A549 (cell line): Measurements from ENCODE around the gene GRK2.

Experiments
- BCL3 ChIP-seq: fragments of >200 bp; sonication (Bioruptor Twin); formaldehyde crosslinking; IDR thresholded peaks from 3 replicates; pipeline ENCODE4 v1.6.1; 2016
- CHD2 ChIP-seq: fragments of 150-350 bp; IDR thresholded peaks from 2 replicates; pipeline ENCODE4 v1.6.1; 2014; ENCODE audit warnings: low read length; ENCODE audit not compliant: partially characterized antibody
- CTCF ChIP-seq: fragments of >200 bp; sonication (Bioruptor Twin); formaldehyde crosslinking; IDR thresholded peaks from 3 replicates; pipeline ENCODE4 v1.5.1; 2016
- E2F6 ChIP-seq: IDR thresholded peaks from 2 replicates; pipeline ENCODE4 v1.6.1; 2012; ENCODE audit warnings: low read depth, borderline replicate concordance
- EHMT2 ChIP-seq: fragments of 200-600 bp; sonication (generic); IDR thresholded peaks from 2 replicates; pipeline ENCODE4 v1.6.1; 2016; ENCODE audit warnings: antibody characterized with exemption, low read depth, mild to moderate bottlenecking, moderate library complexity
- HMGXB4 ChIP-seq: fragments of 250-450 bp; sonication (Bioruptor Pico); IDR thresholded peaks from 2 replicates; pipeline ENCODE4 v1.5.0; 2021; ENCODE audit warnings: mild to moderate bottlenecking, moderate library complexity, borderline replicate concordance
- NFE2L2 ChIP-seq: fragments of 150-350 bp; conservative IDR thresholded peaks from 2 replicates; pipeline ENCODE4 v1.6.1; 2014; ENCODE audit warnings: low read length
- PBX3 ChIP-seq: IDR thresholded peaks from 2 replicates; pipeline ENCODE4 v1.6.1; 2012
- POLR2A ChIP-seq: IDR thresholded peaks from 2 replicates; pipeline ENCODE4 v1.6.1; 2012; ENCODE audit warnings: mild to moderate bottlenecking, low read length
- RAD21 ChIP-seq, 2 experiments: fragments of >200 bp in 1 of 2; sonication (Bioruptor Twin) in 1 of 2; formaldehyde crosslinking in 1 of 2; IDR thresholded peaks in 1 of 2; conservative IDR thresholded peaks in 1 of 2; 2 replicates in 1 of 2; 3 replicates in 1 of 2; pipeline ENCODE4 v1.6.1; 2012 to 2018; ENCODE audit warnings: inconsistent platforms in 1 of 2
- RARB ChIP-seq: fragments of 250-450 bp; sonication (Bioruptor Pico); IDR thresholded peaks from 2 replicates; pipeline ENCODE4 v1.8.0; 2021; ENCODE audit warnings: mild to moderate bottlenecking, moderate library complexity
- REST ChIP-seq: fragments of 200-600 bp; sonication (generic); IDR thresholded peaks from 2 replicates; pipeline ENCODE4 v1.6.1; 2016; ENCODE audit warnings: antibody characterized with exemption, mild to moderate bottlenecking, moderate library complexity
- SMC3 ChIP-seq: fragments of >200 bp; sonication (Bioruptor Twin); formaldehyde crosslinking; IDR thresholded peaks from 3 replicates; pipeline ENCODE4 v1.6.1; 2018; ENCODE audit warnings: inconsistent platforms
- TP53 ChIP-seq: fragments of 250-450 bp; sonication (Bioruptor Pico); IDR thresholded peaks from 2 replicates; pipeline ENCODE4 v1.5.0; 2021; ENCODE audit warnings: mild to moderate bottlenecking, moderate library complexity

GRCh38 chr11:67293090-67293489 lies 26.8 kb downstream of the GRK2 start:
- TF ChIP-seq RAD21 (conservative IDR thresholded peaks at IDR 0.05 in 1 of 2, IDR thresholded peaks at IDR 0.05 in 1 of 2), result no peak
- TF ChIP-seq CTCF, result no peak
- no peak for TF ChIP-seq REST
- TF ChIP-seq CHD2, result no peak
- no peak for TF ChIP-seq SMC3
- TF ChIP-seq POLR2A, result no peak
- TF ChIP-seq PBX3, result no peak
- no peak for TF ChIP-seq RARB (CRISPR knock-in tag)
- TF ChIP-seq NFE2L2, result no peak
- no peak for TF ChIP-seq HMGXB4 (CRISPR knock-in tag)
- no peak for TF ChIP-seq EHMT2
- TF ChIP-seq E2F6, result no peak
- TF ChIP-seq BCL3, result no peak
- no peak for TF ChIP-seq TP53 (CRISPR knock-in tag)
